SU-DHL-6 (cell line): Measurements from ENCODE around the gene NAPSA.
"Not testable (repeated sequence)": the region's sequence is repeated elsewhere in the genome, so short reads cannot be mapped to it uniquely, and the experiment has no call there.

Experiments used
- H2AFZ ChIP-seq: fragments of 200-600 bp; sonication (generic); 2 replicates; pipeline ENCODE4 v1.6.1; 2014; ENCODE audit warnings: low read depth, mild to moderate bottlenecking, moderate library complexity, mixed read lengths, antibody characterized with exemption, low read length; ENCODE audit not compliant: severe bottlenecking
- H3F3A ChIP-seq: fragments of 200-600 bp; shearing (Covaris generic); 2 replicates; pipeline ENCODE4 v1.6.0; 2016; ENCODE audit warnings: antibody characterized with exemption, mild to moderate bottlenecking; ENCODE audit not compliant: insufficient read depth
- H3K27ac ChIP-seq: fragments of 200-600 bp; sonication (generic); 2 replicates; pipeline ENCODE4 v1.5.1; 2016; ENCODE audit warnings: low read depth, mild to moderate bottlenecking, low read length, moderate library complexity, mixed read lengths
- H3K27me3 ChIP-seq: fragments of 200-600 bp; sonication (generic), shearing (Covaris generic); 2 replicates; pipeline ENCODE4 v1.6.0; 2014; ENCODE audit warnings: mild to moderate bottlenecking, low read length
- H3K36me3 ChIP-seq: fragments of 200-600 bp; sonication (generic); 2 replicates; pipeline ENCODE4 v1.6.1; 2014; ENCODE audit warnings: mild to moderate bottlenecking, low read length, mixed read lengths
- H3K4me2 ChIP-seq: fragments of 300-600, 200-600 bp; shearing (Covaris generic), sonication (generic); 2 replicates; pipeline ENCODE4 v1.6.0; 2014; ENCODE audit warnings: low read length, low read depth, mild to moderate bottlenecking; ENCODE audit not compliant: poor library complexity, severe bottlenecking
- H3K4me3 ChIP-seq: fragments of 200-600 bp; sonication (generic); 2 replicates; pipeline ENCODE4 v1.5.1; 2014; ENCODE audit warnings: antibody characterized with exemption, low read length, mild to moderate bottlenecking, mixed read lengths; ENCODE audit not compliant: insufficient read depth, poor library complexity, severe bottlenecking
- H3K79me2 ChIP-seq: fragments of 200-600 bp; sonication (generic); 2 replicates; pipeline ENCODE4 v1.6.1; 2014; ENCODE audit warnings: mild to moderate bottlenecking, low read length, moderate library complexity; ENCODE audit not compliant: insufficient read depth
- H3K9ac ChIP-seq: fragments of 200-600 bp; sonication (generic); 2 replicates; pipeline ENCODE4 v1.7.0; 2014; ENCODE audit warnings: mild to moderate bottlenecking, low read length
- H3K9me2 ChIP-seq: fragments of 200-600 bp; sonication (generic); replicated peaks from 2 replicates; pipeline ENCODE4 v1.6.1; 2014; ENCODE audit warnings: low read length; ENCODE audit not compliant: insufficient read depth
- H3K9me3 ChIP-seq: fragments of 200-600 bp; sonication (generic); 2 replicates; pipeline ENCODE4 v1.6.1; 2014; ENCODE audit warnings: low read length, mixed read lengths; ENCODE audit not compliant: insufficient read depth
- H4K20me1 ChIP-seq: fragments of 200-600 bp; sonication (generic); 2 replicates; pipeline ENCODE4 v1.6.1; 2014; ENCODE audit warnings: low read depth, mild to moderate bottlenecking, antibody characterized with exemption, low read length, moderate library complexity, mixed read lengths
- EZH2phosphoT487 ChIP-seq: fragments of 200-600 bp; sonication (generic), shearing (Covaris generic); conservative IDR thresholded peaks from 2 replicates; pipeline ENCODE4 v1.6.1; 2018; ENCODE audit warnings: mild to moderate bottlenecking, antibody characterized with exemption, low read length, moderate library complexity, mixed read lengths
- TF ChIP-seq, protein P1 (sequence below): fragments of 200-600 bp; sonication (generic); IDR thresholded peaks from one replicate; pipeline ENCODE4 v1.5.1; 2017; ENCODE audit warnings: antibody characterized with exemption, mild to moderate bottlenecking, low read length, moderate library complexity; ENCODE audit not compliant: insufficient read depth, poor library complexity, severe bottlenecking

NAPSA gene

DNA sequence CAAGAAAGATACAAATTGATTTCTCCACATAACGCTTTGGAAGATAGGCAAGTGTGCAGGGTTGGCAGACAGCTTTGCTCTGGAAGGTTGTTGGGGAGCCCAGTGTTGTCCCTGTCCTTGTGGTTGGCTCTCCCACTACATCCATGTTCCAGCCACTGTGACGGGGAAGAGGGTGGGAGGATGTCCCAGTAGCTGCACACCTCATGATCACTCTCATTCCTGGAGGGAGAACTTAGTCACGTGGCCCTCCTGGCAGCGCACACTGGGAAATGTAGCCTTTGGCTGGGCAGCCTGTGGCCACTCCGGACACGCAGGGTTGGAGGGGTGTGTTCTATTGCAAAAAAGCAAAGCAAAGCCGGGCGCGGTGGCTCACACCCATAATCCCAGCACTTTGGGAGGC is 28.6 kb upstream of the NAPSA start:
- peaks cover 66% of the 10 kb centered on the region for H3K79me2 ChIP-seq

DNA sequence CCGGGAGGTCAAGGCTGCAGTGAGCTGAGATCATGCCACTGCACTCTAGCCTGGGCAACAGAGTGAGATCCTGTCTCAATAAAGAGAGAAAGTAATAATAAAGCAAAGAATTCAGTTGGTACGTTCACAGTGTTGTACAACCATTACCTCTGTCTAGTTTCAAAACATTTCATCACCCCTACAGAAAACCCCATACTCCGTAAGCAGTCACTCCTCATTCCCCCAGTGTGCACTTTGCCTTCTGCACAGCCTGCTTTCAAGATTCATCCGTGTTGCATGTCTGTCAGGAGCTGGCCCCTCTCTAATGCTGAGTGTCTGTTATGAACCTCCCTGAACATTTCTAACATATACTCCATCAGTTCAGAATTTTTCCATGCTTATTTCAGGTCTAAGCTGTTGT is 28.1 kb upstream of the NAPSA start:
- Histone ChIP-seq H3K4me3 (no peak overlapping the region), H4K20me1 (no peaks in the 10 kb centered on the region), H3K27me3 (no peaks in the 10 kb centered on the region), H3K9ac (no peak overlapping the region), H3K36me3 (peaks cover under 1% of the 10 kb centered on the region; the same call in 1 of the 2 replicates), H3K27ac (no peak overlapping the region), H2AFZ (no peak overlapping the region), H3F3A (peaks cover under 1% of the 10 kb centered on the region; the same call in 1 of the 2 replicates), H3K9me3 (no peaks in the 10 kb centered on the region), H3K4me2 (no peak overlapping the region), H3K9me2 (no peaks in the 10 kb centered on the region), H3K79me2 (peaks cover 70% of the 10 kb centered on the region)
- no peak for TF ChIP-seq EZH2phosphoT487
- TF ChIP-seq, protein P1, sequence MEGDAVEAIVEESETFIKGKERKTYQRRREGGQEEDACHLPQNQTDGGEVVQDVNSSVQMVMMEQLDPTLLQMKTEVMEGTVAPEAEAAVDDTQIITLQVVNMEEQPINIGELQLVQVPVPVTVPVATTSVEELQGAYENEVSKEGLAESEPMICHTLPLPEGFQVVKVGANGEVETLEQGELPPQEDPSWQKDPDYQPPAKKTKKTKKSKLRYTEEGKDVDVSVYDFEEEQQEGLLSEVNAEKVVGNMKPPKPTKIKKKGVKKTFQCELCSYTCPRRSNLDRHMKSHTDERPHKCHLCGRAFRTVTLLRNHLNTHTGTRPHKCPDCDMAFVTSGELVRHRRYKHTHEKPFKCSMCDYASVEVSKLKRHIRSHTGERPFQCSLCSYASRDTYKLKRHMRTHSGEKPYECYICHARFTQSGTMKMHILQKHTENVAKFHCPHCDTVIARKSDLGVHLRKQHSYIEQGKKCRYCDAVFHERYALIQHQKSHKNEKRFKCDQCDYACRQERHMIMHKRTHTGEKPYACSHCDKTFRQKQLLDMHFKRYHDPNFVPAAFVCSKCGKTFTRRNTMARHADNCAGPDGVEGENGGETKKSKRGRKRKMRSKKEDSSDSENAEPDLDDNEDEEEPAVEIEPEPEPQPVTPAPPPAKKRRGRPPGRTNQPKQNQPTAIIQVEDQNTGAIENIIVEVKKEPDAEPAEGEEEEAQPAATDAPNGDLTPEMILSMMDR = no peak

More for the DNA sequence above, 28.6 kb upstream of the NAPSA start:
- no peak overlapping the region for H2AFZ ChIP-seq
- H3K9me2 ChIP-seq = no peaks in the 10 kb centered on the region
- TF ChIP-seq, protein P1 = no peak
- no peak for TF ChIP-seq EZH2phosphoT487
- H3K9ac ChIP-seq = no peak overlapping the region
- H3F3A ChIP-seq = no peaks in the 10 kb centered on the region
- H3K4me3 ChIP-seq = no peak overlapping the region
- no peaks in the 10 kb centered on the region for H3K9me3 ChIP-seq
- no peak overlapping the region for H3K27ac ChIP-seq
- H3K27me3 ChIP-seq = no peaks in the 10 kb centered on the region
- H3K4me2 ChIP-seq = no peak overlapping the region
- no peaks in the 10 kb centered on the region for H3K36me3 ChIP-seq
- H4K20me1 ChIP-seq = no peaks in the 10 kb centered on the region

DNA sequence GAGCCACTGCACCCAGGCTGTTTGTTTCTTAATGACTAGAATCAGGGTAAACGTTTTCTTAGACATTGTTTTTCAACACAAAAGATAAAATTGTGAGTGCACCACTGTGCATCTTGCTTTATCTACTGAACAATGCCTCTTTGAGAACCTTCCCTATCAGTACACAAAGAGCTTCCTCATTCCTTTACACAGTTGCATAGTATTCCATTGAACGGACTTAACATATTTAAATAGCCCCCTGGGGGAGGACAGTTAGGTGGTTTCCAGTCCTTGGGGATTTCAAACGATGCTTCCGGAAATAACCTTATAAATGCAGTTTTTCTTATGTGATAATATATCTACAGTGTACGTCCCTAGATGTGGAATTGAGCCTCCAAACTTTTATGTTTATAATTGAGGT is 27.3 kb upstream of the NAPSA start:
- TF ChIP-seq, protein P1 = no peak
- no peak for TF ChIP-seq EZH2phosphoT487
- H3K36me3 ChIP-seq = peaks cover 4% of the 10 kb centered on the region; the same call in 1 of the 2 replicates
- no peaks in the 10 kb centered on the region for H3K27me3 ChIP-seq
- H3F3A ChIP-seq = peaks cover 5% of the 10 kb centered on the region; the same call in 1 of the 2 replicates
- H4K20me1 ChIP-seq = no peaks in the 10 kb centered on the region
- H3K9ac ChIP-seq = no peak overlapping the region
- no peak overlapping the region for H3K4me2 ChIP-seq
- no peak overlapping the region for H2AFZ ChIP-seq
- peaks cover 70% of the 10 kb centered on the region for H3K79me2 ChIP-seq
- H3K4me3 ChIP-seq = no peak overlapping the region
- H3K27ac ChIP-seq = no peak overlapping the region
- H3K9me2 ChIP-seq = no peaks in the 10 kb centered on the region
- H3K9me3 ChIP-seq = no peaks in the 10 kb centered on the region

DNA sequence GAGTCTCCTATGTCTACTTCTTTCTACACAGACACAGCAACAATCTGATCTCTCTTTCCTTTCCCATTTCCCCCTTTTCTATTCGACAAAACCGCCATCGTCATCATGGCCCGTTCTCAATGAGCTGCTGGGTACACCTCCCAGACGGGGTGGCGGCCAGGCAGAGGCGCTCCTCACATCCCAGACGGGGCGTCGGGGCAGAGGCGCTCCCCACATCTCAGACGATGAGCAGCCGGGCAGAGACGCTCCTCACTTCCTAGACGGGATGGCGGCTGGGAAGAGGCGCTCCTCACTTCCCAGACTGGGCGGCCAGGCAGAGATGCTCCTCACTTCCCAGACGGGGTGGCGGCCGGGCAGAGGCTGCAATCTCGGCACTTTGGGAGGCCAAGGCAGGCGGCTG is 25.5 kb upstream of the NAPSA start:
- H3K4me3 ChIP-seq, H3K4me2 ChIP-seq, H3K27ac ChIP-seq, H3K27me3 ChIP-seq, H3K9ac ChIP-seq, H3K9me3 ChIP-seq, H2AFZ ChIP-seq, H3K36me3 ChIP-seq, H3K9me2 ChIP-seq, H3F3A ChIP-seq, H4K20me1 ChIP-seq: not testable (repeated sequence)
- H3K79me2 ChIP-seq = peaks cover 81% of the 10 kb centered on the region

DNA sequence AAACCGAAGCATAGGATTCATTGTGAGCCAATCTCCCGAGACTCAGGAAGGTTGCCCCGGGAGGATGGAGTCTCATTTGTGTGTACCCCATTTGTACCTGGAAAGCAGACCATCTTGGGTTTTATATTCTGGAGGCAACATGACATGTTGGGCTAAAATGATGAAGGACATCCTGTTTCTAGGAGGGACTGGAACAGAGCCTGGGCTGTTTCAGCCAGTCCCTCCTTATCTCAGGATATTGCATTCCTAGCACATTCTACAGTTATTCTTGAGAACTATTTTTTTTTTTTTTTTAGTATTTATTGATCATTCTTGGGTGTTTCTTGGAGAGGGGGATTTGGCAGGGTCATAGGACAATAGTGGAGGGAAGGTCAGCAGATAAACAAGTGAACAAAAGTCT is 24.9 kb upstream of the NAPSA start:
- not testable (repeated sequence) for H3K27me3 ChIP-seq, H4K20me1 ChIP-seq, H3K36me3 ChIP-seq, H3K4me3 ChIP-seq, H3F3A ChIP-seq, H3K4me2 ChIP-seq, H3K27ac ChIP-seq, H3K9ac ChIP-seq, H2AFZ ChIP-seq, H3K9me2 ChIP-seq, H3K9me3 ChIP-seq
- peaks cover 81% of the 10 kb centered on the region for H3K79me2 ChIP-seq
